H1 (cell line): Measurements from ENCODE around the gene NOX5. TPM values are rescaled to one million over a fixed set of nuclear protein-coding genes. Genes with fewer than 3 reads are reported as not detected.

Experiments used
- CTCF ChIA-PET: fragments of 300-600 bp; sonication (Branson Sonifier 250); formaldehyde crosslinking; loops from one replicate; lab custom pipeline; 2021; ENCODE audit not compliant: partially characterized antibody; lab: Charles Lee
- POLR2A ChIA-PET: fragments of 300-600 bp; sonication (Branson Sonifier 250); formaldehyde crosslinking; loops from one replicate; lab custom pipeline; 2021; ENCODE audit warnings: inconsistent platforms; ENCODE audit not compliant: partially characterized antibody; lab: Charles Lee
- DNase-seq, 2 experiments: peaks; one replicate each; pipeline versions ENCODE4 v3.0.0 to v3.0.0-alpha.2; 2010 to 2022; ENCODE audit warnings: low spot score in 2 of 2, low read depth in 1 of 2, mixed read lengths in 1 of 2
- FAIRE-seq: peaks from 2 replicates; lab custom pipeline; 2011; peaks lifted over from hg19 to GRCh38; lab: Jason Lieb, UNC
- H2AFZ ChIP-seq: 2 replicates; pipeline ENCODE4 v1.8.1; 2012; ENCODE audit warnings: low read length, inconsistent platforms
- H2AK5ac ChIP-seq: 2 replicates; pipeline ENCODE4 v1.6.1; 2013; ENCODE audit warnings: low read depth, low read length
- H2BK120ac ChIP-seq: replicated peaks from 2 replicates; pipeline ENCODE3; 2013; ENCODE audit warnings: low read depth, low read length, inconsistent platforms
- H2BK12ac ChIP-seq: 2 replicates; pipeline ENCODE4 v1.6.1; 2013; ENCODE audit warnings: low read depth, low read length
- H2BK15ac ChIP-seq: 2 replicates; pipeline ENCODE4 v1.6.1; 2013; ENCODE audit warnings: low read length
- H2BK20ac ChIP-seq: 2 replicates; pipeline ENCODE4 v1.6.1; 2013; ENCODE audit warnings: low read length
- H2BK5ac ChIP-seq: 2 replicates; pipeline ENCODE4 v1.6.1; 2013; ENCODE audit warnings: low read depth, low read length
- H3K14ac ChIP-seq: 2 replicates; pipeline ENCODE4 v1.6.1; 2013; ENCODE audit warnings: inconsistent platforms; ENCODE audit not compliant: insufficient read length
- H3K18ac ChIP-seq: 2 replicates; pipeline ENCODE4 v1.6.1; 2013; ENCODE audit warnings: low read length; ENCODE audit errors: extremely low read depth
- H3K23ac ChIP-seq: 2 replicates; pipeline ENCODE4 v1.6.1; 2013; ENCODE audit warnings: inconsistent platforms; ENCODE audit not compliant: insufficient read length
- H3K23me2 ChIP-seq: 2 replicates; pipeline ENCODE4 v1.6.1; 2013; ENCODE audit warnings: low read depth, low read length
- H3K27ac ChIP-seq: 2 replicates; pipeline ENCODE4 v1.6.1; 2011; ENCODE audit warnings: low read depth, low read length, inconsistent platforms
- H3K27me3 ChIP-seq, 4 experiments: replicated peaks in 1 of 4; 1 replicate in 1 of 4; 2 replicates in 3 of 4; pipeline versions ENCODE4 v1.6.1 to v1.8.1; 2011 to 2013; ENCODE audit warnings: low read length in 3 of 4, mild to moderate bottlenecking in 3 of 4, inconsistent platforms in 2 of 4, mixed read lengths in 2 of 4, moderate library complexity in 1 of 4; ENCODE audit not compliant: control insufficient read depth in 3 of 4, insufficient read depth in 3 of 4; ENCODE audit errors: extremely low read depth in 1 of 4
- H3K36me3 ChIP-seq, 4 experiments: 2 replicates each; pipeline versions ENCODE4 v1.6.1 to v1.8.1; 2011 to 2013; ENCODE audit warnings: mild to moderate bottlenecking in 4 of 4, low read length in 3 of 4, moderate library complexity in 2 of 4, control low read depth in 1 of 4, inconsistent platforms in 1 of 4; ENCODE audit not compliant: insufficient read depth in 4 of 4, control insufficient read depth in 2 of 4
- H3K4ac ChIP-seq: replicated peaks from 2 replicates; pipeline ENCODE3; 2013; ENCODE audit warnings: low read length, low read depth, mixed read lengths, inconsistent platforms; ENCODE audit not compliant: insufficient read length
- H3K4me1 ChIP-seq, 4 experiments: replicated peaks in 1 of 4; 1 replicate in 1 of 4; 2 replicates in 3 of 4; pipeline versions ENCODE4 v1.6.1 to v1.8.1; 2011 to 2013; ENCODE audit warnings: low read length in 3 of 4, inconsistent platforms in 2 of 4, mixed read lengths in 1 of 4; ENCODE audit not compliant: insufficient read depth in 4 of 4, control insufficient read depth in 3 of 4
- H3K4me2 ChIP-seq, 2 experiments: 2 replicates each; pipeline versions ENCODE4 v1.6.1 to v1.8.1; 2011 to 2013; ENCODE audit warnings: low read depth in 2 of 2, low read length in 2 of 2, control low read depth in 1 of 2, inconsistent platforms in 1 of 2, mild to moderate bottlenecking in 1 of 2; ENCODE audit not compliant: insufficient read depth in 1 of 2
- H3K4me3 ChIP-seq, 4 experiments: fragments of 200-600, 300-600 bp in 1 of 4; sonication (generic), shearing (Covaris generic), sonication (Bioruptor Twin) in 1 of 4; 2 replicates each; pipeline versions ENCODE4 v1.5.1 to v1.8.1; 2011 to 2016; ENCODE audit warnings: low read length in 4 of 4, low read depth in 3 of 4, control low read depth in 2 of 4, inconsistent platforms in 2 of 4, mild to moderate bottlenecking in 2 of 4, mixed read lengths in 1 of 4, moderate library complexity in 1 of 4; ENCODE audit not compliant: insufficient read depth in 2 of 4; ENCODE audit errors: extremely low read depth in 1 of 4
- H3K56ac ChIP-seq: replicated peaks from 2 replicates; pipeline ENCODE3; 2013; ENCODE audit warnings: low read depth, mild to moderate bottlenecking, mixed read lengths, low read length, inconsistent platforms; ENCODE audit not compliant: insufficient read length
- H3K79me1 ChIP-seq: 2 replicates; pipeline ENCODE4 v1.6.1; 2013; ENCODE audit warnings: low read depth, low read length, control low read depth
- H3K79me2 ChIP-seq, 2 experiments: 2 replicates each; pipeline versions ENCODE4 v1.6.1 to v1.8.1; 2012 to 2013; ENCODE audit warnings: low read length in 2 of 2, mild to moderate bottlenecking in 2 of 2, inconsistent platforms in 1 of 2; ENCODE audit not compliant: insufficient read depth in 2 of 2, control insufficient read depth in 1 of 2
- H3K9ac ChIP-seq, 4 experiments: replicated peaks in 1 of 4; 1 replicate in 1 of 4; 2 replicates in 3 of 4; pipeline versions ENCODE4 v1.6.1 to v1.8.1; 2011 to 2013; ENCODE audit warnings: low read depth in 3 of 4, low read length in 3 of 4, control low read depth in 2 of 4, mild to moderate bottlenecking in 2 of 4, moderate library complexity in 2 of 4, inconsistent platforms in 1 of 4; ENCODE audit errors: extremely low read depth in 1 of 4
- H3K9me3 ChIP-seq, 2 experiments: 2 replicates each; pipeline versions ENCODE4 v1.6.1 to v1.8.1; 2012 to 2013; ENCODE audit warnings: mild to moderate bottlenecking in 2 of 2, moderate library complexity in 2 of 2, control low read depth in 1 of 2, inconsistent platforms in 1 of 2, low read depth in 1 of 2, low read length in 1 of 2, mixed read lengths in 1 of 2; ENCODE audit not compliant: insufficient read depth in 2 of 2
- H4K20me1 ChIP-seq, 2 experiments: replicated peaks in 1 of 2; 2 replicates each; pipeline versions ENCODE3 to v1.8.1; 2011 to 2013; ENCODE audit warnings: inconsistent platforms in 2 of 2, low read length in 2 of 2, mild to moderate bottlenecking in 1 of 2; ENCODE audit not compliant: insufficient read depth in 2 of 2, control insufficient read depth in 1 of 2
- H4K5ac ChIP-seq: 2 replicates; pipeline ENCODE4 v1.6.1; 2013; ENCODE audit warnings: low read length, low read depth, mixed read lengths, inconsistent platforms; ENCODE audit not compliant: insufficient read length
- H4K8ac ChIP-seq: 2 replicates; pipeline ENCODE4 v1.8.0; 2013; ENCODE audit warnings: mild to moderate bottlenecking, moderate library complexity, low read length, inconsistent platforms; ENCODE audit not compliant: insufficient read depth; ENCODE audit errors: extremely low read depth
- H4K91ac ChIP-seq: replicated peaks from 2 replicates; pipeline ENCODE3; 2013; ENCODE audit warnings: low read length, mixed read lengths, inconsistent platforms; ENCODE audit not compliant: insufficient read length
- BRCA1 ChIP-seq: IDR thresholded peaks from 2 replicates; pipeline ENCODE4 v1.6.1; 2012; ENCODE audit warnings: low read depth, low read length, improper control_type of control experiment
- CHD2 ChIP-seq: IDR thresholded peaks from 2 replicates; pipeline ENCODE4 v1.6.1; 2012; ENCODE audit warnings: low read length, improper control_type of control experiment
- CREB1 ChIP-seq: IDR thresholded peaks from 2 replicates; pipeline ENCODE4 v1.6.1; 2012; ENCODE audit warnings: inconsistent platforms
- E2F6 ChIP-seq: IDR thresholded peaks from 2 replicates; pipeline ENCODE4 v1.6.1; 2012; ENCODE audit warnings: inconsistent platforms
- EP300 ChIP-seq, 2 experiments: IDR thresholded peaks; 1 replicate in 1 of 2; 2 replicates in 1 of 2; pipeline ENCODE4 v1.6.1; 2011 to 2012; ENCODE audit warnings: low read depth in 2 of 2, low read length in 2 of 2, mild to moderate bottlenecking in 2 of 2, borderline replicate concordance in 1 of 2, inconsistent platforms in 1 of 2, moderate library complexity in 1 of 2
- JUND ChIP-seq: IDR thresholded peaks from 2 replicates; pipeline ENCODE4 v1.6.1; 2011; ENCODE audit warnings: mild to moderate bottlenecking, improper control_type of control experiment, low read length
- NANOG ChIP-seq: IDR thresholded peaks from 2 replicates; pipeline ENCODE4 v1.6.1; 2011; ENCODE audit warnings: low read length, low read depth, mild to moderate bottlenecking, inconsistent platforms; ENCODE audit not compliant: insufficient read depth, poor library complexity, severe bottlenecking
- PHF8 ChIP-seq: fragments of 200-600 bp; sonication (generic); conservative IDR thresholded peaks from 2 replicates; pipeline ENCODE4 v1.7.1; 2012; ENCODE audit warnings: low read depth, mild to moderate bottlenecking, inconsistent platforms, low read length, moderate library complexity
- POU5F1 ChIP-seq: IDR thresholded peaks from 2 replicates; pipeline ENCODE4 v1.6.1; 2011; ENCODE audit warnings: low read depth, mild to moderate bottlenecking, low read length, moderate library complexity
- SIRT6 ChIP-seq: IDR thresholded peaks from one replicate; pipeline ENCODE4 v1.7.1; 2012; ENCODE audit warnings: low read length, inconsistent platforms
- TBP ChIP-seq: IDR thresholded peaks from 2 replicates; pipeline ENCODE4 v1.6.1; 2011; ENCODE audit warnings: low read depth, low read length, improper control_type of control experiment
- TEAD4 ChIP-seq: IDR thresholded peaks from 2 replicates; pipeline ENCODE4 v1.6.1; 2012; ENCODE audit warnings: low read depth, low read length, inconsistent platforms, mixed read lengths
- ZNF274 ChIP-seq: IDR thresholded peaks from 2 replicates; pipeline ENCODE4 v1.7.0; 2012; ENCODE audit warnings: low read length, borderline replicate concordance; ENCODE audit errors: extremely low read depth
- WGBS, 2 experiments: shearing (Covaris generic) in 1 of 2; methylation state at CpG; one replicate each; pipeline versions ENCODE4 v1.1.6 to v1.1.7; 2013 to 2015; ENCODE audit warnings: low lambda C conversion rate in 2 of 2, mixed read lengths in 2 of 2, inconsistent platforms in 1 of 2, low coverage in 1 of 2, missing lambda C conversion rate in 1 of 2; ENCODE audit not compliant: insufficient replicate concordance in 2 of 2, insufficient coverage in 1 of 2, insufficient read length in 1 of 2; ENCODE audit errors: extremely low coverage in 1 of 2, missing lambda C conversion rate in 1 of 2; 5-methylcytosine and 5-hydroxymethylcytosine counted together
- polyA plus RNA-seq, 7 experiments: library from polyadenylated mRNA; depleted of rRNA in 3 of 7; stranded (reverse) in 5 of 7; unstranded in 2 of 7; fragments of >200 nt in 5 of 7; fragments of 200-250 nt in 2 of 7; gene quantifications; 1 replicate in 5 of 7; 2 replicates in 1 of 7; 4 replicates in 1 of 7; pipeline versions ENCODE4 v1.2.1 to v1.2.3, GENCODE V29; 2011 to 2013; ENCODE audit warnings: missing spikeins in 2 of 7, mixed read lengths in 2 of 7
- total RNA-seq: library from RNA; stranded (reverse); fragmentation: NEBNext Ultra II Directional; extraction: Animal tissue kit (Norgen Biotek cat#: 25700); gene quantifications from 2 replicates; pipeline ENCODE4 v1.2.1, GENCODE V29; 2021

Gene NOX5
- total and polyA plus RNA-seq, 2 of the 8 experiments (the other 6 are each of a cell fraction or from before 2014, with no cell fraction given): under 0.01 TPM; not detected in 1

DNA sequence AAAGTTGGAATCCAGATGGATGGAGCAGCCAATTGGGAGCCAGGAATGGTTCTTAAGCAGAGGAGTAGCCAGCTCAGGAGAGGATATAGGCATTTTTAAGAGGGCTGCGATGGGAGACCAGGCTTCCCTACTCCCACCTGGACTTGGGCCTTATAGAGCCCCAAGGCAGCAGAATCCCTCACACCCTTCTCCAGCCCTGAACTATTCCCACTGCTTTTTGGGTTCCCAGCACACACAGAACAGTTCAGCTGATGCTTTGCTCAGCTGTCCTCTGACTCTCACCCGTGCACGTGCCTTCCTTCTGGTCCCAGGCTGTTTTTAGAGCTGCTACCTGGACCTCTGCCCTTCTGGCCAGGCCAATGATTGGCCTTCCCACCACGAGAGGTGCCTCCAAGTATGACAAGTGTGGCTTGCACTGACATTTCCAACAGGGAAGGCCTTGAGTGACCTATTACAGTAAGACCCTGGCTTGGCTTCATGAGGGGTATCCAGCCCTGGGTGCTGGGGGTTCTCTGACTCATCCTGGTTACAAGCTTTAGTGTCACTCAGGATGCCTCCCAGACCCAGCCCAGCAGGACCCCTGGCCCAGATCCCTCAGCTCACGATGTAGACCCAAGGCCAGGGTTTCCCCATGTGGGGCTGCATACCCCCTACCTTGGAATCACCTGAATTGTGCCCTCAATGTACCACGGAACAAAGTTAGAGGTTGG lies 25.2 kb downstream of the NOX5 start:
- TF ChIP-seq CREB1 (no peak), CHD2 (no peak), TBP (no peak), JUND (no peak), E2F6 (no peak), PHF8 (no peak), BRCA1 (no peak), POU5F1 (no peak), SIRT6 (no peak), EP300 (IDR thresholded peaks at IDR 0.05; ENCODE audit: borderline replicate concordance in 1 of 2, low read depth in 2 of 2, low read length in 2 of 2) (no peak), NANOG (no peak), ZNF274 (no peak), TEAD4 (no peak)
- Histone ChIP-seq H2BK5ac (no peak overlapping the region), H3K18ac (no peak overlapping the region), H3K36me3 (no peaks in the 10 kb centered on the region), H3K56ac (no peak overlapping the region), H2BK12ac (no peak overlapping the region), H4K20me1 (no peaks in the 10 kb centered on the region), H3K27me3 (peaks cover 0 to 2% (median 0%) of the 10 kb centered on the region in 4 experiments; a peak in 3 of 7 replicates), H3K79me2 (no peaks in the 10 kb centered on the region), H2BK15ac (no peak overlapping the region), H3K4ac (no peak overlapping the region), H3K9me3 (no peaks in the 10 kb centered on the region), H3K27ac (no peak overlapping the region), H2BK20ac (no peak overlapping the region), H3K4me2 (no peak overlapping the region), H2BK120ac (no peak overlapping the region), H3K9ac (no peak overlapping the region), H3K23me2 (no peaks in the 10 kb centered on the region), H4K5ac (no peak overlapping the region), H4K91ac (no peak overlapping the region), H2AFZ (no peak overlapping the region), H3K23ac (no peak overlapping the region), H3K4me1 (0 out of 7 replicates have a peak, but pooled peaks cover 0 to 5% (median 0%) of the 10 kb centered on the region in 4 experiments), H4K8ac (peak overlapping the region; percentile 48; the same call in 1 of the 2 replicates), H3K79me1 (no peaks in the 10 kb centered on the region), H3K4me3 (no peak overlapping the region), H3K14ac (no peak overlapping the region), H2AK5ac (no peak overlapping the region)
- DNase-seq (peak in 1 of 2 experiments; percentile 37), FAIRE-seq (no peak)
- CTCF ChIA-PET: interaction anchor here (0.6 to 3.1 kb wide), 4 partner anchors 8 to 366 kb away, joined by 3 to 28 read pairs (median 3); no protein-coding TSS in a partner anchor
- 89% methylated on average over 6 of the region's 6 CpGs; no CpG with 5 or more reads in 1 of the 2 experiments for WGBS, 2 experiments
- POLR2A ChIA-PET: no interaction called here
